ENCODE results near the gene CTSC. TPM values are rescaled to one million over a fixed set of nuclear protein-coding genes. Genes with fewer than 3 reads are reported as not detected.

The CTSC gene
- total RNA-seq, 2 experiments from 2014 or later: 119 to 122 TPM

DNA sequence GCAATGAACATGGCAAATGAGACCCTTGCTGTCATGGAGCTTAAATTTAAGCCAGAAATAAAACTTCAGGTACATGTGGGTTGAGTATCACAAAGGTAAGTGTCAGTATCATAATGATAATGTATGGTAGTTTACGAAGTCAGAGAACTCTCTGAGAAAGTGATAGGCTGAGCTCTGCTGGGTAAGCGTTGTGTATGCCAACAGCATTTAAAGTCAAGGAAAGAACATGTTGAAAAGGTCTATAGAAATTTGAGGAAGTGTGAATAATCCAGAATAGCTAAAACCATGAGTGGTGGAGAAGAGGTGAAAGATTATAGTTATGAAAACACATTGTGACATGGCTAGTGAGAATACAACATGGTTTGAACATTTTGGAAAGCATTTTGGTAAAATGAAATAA is 17.4 kb upstream of the CTSC start:
- POLR2A ChIA-PET: interaction anchor here (5.2 kb wide), 1 partner anchor 18 kb away, joined by 46 read pairs; the partner anchor contains the start of gene CTSC
- CTCF ChIA-PET: interaction anchor here (1.1 kb wide), 1 partner anchor 189 kb away, joined by 3 read pairs; no protein-coding TSS in a partner anchor

DNA sequence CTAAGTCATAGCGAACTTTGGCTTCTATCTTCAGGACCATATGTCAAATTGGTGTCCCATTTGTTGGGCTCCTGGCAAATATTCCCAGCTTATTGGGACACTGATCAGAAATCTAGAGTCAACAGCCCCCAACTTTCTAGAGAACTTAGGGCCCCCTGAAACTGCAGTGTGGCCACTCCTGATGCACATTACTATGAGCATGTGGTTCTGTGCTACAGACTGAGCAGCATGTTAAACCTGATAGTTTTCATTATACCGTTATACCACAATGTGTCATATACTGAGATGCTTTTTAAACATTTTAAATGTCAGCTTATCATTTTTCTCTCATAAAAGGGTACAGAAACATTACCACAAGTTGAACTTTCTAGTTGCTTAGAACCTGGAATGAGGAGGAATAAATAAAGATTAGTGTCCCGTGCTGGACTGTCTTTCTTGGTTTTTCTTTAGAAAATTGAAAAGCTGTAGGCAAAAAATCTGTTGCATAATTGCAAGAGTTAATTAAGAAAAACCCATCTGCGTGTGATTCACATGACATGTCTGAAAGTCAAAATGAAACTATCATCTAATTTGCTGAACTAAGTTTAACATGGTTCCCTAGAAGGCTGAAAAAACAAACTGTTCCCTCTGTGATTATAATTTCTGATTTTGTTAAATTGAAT is 16.4 kb upstream of the CTSC start:
- ChIA-PET CTCF (interaction anchor here (1.4 to 2.0 kb wide), 2 partner anchors 11 to 19 kb away, joined by 4 to 5 read pairs; no protein-coding TSS in a partner anchor), POLR2A (interaction anchor here (0.6 to 5.2 kb wide), 4 partner anchors 12 to 192 kb away, joined by 3 to 46 read pairs (median 8); partner anchors contain the start of gene CTSC)

DNA sequence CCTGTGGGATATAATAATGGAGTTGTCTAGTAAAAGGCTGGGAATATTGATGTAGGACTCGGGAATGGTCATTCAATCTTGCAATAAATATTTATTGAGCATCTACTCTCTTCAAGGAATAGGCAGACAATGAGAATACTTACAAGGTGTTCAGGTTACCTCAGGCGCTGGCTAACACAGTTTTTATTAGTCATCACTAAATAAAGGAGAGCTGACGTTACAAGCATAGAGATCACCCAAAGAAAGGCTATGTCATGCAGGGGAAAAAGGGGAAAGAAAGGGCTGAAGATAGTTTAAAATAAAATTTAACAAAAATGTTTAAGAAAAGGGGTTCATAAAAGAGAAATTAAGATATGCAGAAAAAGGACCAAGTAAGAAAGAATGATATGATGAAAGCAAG is 15.8 kb upstream of the CTSC start:
- POLR2A ChIA-PET: interaction anchor here (0.6 to 5.2 kb wide), 4 partner anchors 12 to 193 kb away, joined by 3 to 46 read pairs (median 8); partner anchors contain the start of gene CTSC
- CTCF ChIA-PET: interaction anchor here (1.4 to 2.0 kb wide), 2 partner anchors 10 to 19 kb away, joined by 4 to 5 read pairs; no protein-coding TSS in a partner anchor

DNA sequence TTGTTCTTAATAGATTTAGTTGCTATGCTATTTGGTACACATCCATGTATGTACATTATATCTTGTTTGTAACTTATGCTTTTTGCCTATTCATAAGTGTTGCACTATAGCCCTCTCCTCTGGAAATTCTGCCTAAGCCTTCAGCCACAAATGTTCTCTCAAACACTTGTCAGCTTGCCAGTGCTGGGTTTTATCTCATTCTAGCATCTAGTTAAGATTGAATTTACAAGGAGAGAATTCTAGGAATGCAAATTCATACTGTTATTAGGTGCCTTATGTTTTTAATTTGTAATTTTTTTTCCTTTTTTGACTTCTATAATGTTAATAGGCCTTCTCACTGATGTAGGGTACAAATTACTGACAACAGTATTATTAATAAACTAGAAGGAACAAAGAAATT is 14.6 kb upstream of the CTSC start:
- POLR2A ChIA-PET: no interaction called here
- CTCF ChIA-PET: no interaction called here

DNA sequence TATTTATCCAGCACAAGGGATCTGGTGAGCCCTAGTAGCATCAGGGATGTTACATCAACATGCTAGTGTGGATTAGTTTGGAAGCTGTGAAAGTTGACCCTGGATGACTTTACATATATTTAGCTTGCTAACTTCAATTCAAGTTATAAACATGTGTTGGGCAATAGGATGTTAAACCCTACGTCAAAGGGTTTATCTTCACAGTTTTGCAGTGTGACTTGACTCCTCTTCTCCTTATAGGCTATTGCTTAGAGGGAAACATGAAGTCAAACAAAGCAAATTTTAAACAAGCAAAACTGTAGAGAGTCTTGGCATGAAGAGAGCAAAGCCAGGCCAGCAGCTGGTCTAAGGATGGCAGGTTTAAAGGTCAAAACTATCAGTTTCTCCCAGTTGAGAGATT is 11.3 kb upstream of the CTSC start:
- POLR2A ChIA-PET: no interaction called here
- CTCF ChIA-PET: no interaction called here

DNA sequence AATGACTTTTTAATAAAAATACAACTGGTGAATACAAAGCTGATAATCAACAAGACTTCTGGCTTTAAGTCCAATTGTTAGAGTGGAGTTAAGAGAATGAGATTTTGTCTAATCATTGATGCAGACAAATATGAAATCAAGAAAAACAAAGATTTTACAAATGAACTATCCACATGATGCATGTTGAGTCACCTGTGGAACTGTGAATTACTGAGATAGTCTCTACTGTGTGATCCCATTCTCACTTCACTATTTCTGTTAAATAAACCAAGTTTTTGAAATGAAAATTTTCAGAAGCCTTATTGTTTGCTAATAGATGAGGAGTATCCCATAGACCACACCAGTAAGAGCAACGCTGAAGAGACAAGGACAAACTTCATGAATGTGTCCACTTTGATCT is 8.4 kb upstream of the CTSC start:
- CTCF ChIA-PET: interaction anchor here (0.9 kb wide), 1 partner anchor 11 kb away, joined by 3 read pairs; no protein-coding TSS in a partner anchor
- POLR2A ChIA-PET: no interaction called here

DNA sequence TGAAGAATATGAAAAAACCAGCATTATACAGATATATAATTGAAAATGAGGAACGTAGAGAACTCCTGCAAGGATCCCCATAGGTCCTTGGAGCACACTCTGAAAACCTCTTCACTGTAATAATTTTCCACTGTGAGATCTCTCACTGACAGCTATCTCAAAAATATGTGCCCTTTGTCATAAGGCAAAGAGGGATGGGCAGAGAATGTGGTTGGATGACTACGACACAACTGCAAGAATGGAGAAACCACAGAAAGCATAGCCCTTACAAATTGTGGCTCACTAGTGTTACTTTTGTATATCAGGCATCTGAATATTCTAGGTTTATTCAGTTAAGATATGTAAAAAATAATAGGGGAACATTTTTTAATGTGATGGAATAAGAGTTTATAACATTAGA is 7.9 kb upstream of the CTSC start:
- CTCF ChIA-PET: interaction anchor here (0.9 kb wide), 1 partner anchor 12 kb away, joined by 3 read pairs; no protein-coding TSS in a partner anchor
- POLR2A ChIA-PET: no interaction called here

DNA sequence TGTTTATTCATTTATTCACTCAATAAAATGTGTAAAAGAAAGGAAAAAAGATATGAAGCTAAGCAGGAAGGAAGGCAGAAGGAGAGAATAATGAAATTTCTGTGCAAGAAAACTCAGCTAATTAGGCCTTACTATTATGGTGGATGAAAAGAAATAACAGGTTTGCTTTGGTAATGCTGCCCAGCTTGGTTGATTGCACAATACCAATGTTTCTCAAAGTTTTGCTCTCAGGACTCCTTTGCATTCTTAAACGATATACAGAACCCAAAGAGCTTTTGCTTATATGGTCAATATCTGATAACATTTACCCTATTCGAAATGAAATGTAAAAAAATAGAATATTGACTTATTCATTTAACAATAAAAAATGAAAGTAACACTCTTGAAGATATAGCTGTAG is 7.3 kb upstream of the CTSC start:
- ChIA-PET CTCF (interaction anchor here (0.9 kb wide), 1 partner anchor 12 kb away, joined by 3 read pairs; no protein-coding TSS in a partner anchor), POLR2A (no interaction called here)

DNA sequence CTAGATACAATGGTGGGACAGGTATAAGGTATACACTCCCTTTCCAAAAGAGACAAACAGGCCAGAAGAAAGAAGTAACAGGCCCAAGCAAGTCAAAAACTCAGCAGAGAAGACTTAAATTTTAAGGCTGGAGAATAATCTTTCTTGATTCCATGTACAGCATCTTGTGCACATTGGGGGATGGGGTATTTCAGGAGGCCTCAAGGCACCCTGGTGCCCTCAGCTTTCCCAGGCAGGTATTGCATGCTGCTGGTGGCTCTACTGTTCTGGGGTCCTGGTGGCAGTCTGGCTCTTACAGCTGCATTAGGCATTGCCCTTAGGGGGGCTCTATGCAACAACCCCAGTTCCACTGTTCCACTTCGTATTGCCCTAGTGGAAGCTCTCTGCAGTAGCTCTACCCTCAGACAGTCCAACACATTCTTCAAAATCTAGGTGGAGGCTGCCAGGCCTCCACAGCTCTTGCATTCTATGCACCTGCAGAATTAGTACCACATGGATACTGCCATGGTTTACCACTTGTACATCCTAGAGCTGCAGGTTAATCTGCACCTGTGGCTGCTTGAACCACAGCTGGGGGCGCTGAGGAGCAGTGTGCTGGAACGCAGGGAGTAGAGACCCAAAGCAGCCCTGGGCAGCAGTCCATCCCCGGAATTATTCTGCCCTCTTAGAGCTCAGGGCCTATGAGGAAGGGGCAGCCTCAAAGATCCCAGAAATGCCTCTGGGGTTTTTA is 4.2 kb upstream of the CTSC start:
- ChIA-PET POLR2A (interaction anchor here (0.6 kb wide), 1 partner anchor 12 kb away, joined by 3 read pairs; no protein-coding TSS in a partner anchor), CTCF (no interaction called here)

DNA sequence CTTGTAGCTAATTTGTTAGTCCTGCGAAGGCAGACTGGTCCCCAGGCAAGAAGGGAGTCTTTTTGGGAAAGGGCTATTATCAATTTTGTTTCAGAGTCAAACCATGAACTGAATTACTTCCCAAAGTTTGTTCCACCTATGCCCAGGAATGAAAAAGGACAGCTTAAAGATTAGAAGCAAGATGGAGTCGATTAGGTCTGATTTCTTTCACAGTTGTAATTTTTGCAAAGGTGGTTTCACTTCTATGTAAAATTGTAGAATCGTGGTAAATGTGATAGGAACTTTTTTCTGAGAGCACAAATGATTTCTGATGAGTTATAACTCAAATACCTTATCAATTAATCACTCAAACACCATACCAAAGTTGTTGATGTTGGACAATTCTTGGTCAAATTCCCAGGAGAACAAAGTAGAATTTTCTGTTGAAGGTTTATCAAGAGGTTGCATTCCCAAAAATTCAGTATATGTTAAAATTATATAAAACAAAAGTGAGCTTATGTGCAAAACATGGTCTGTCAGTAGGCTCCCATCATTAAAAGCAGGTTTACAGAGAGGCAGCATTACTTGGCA is 2.9 kb upstream of the CTSC start:
- CTCF ChIA-PET: no interaction called here
- POLR2A ChIA-PET: no interaction called here

DNA sequence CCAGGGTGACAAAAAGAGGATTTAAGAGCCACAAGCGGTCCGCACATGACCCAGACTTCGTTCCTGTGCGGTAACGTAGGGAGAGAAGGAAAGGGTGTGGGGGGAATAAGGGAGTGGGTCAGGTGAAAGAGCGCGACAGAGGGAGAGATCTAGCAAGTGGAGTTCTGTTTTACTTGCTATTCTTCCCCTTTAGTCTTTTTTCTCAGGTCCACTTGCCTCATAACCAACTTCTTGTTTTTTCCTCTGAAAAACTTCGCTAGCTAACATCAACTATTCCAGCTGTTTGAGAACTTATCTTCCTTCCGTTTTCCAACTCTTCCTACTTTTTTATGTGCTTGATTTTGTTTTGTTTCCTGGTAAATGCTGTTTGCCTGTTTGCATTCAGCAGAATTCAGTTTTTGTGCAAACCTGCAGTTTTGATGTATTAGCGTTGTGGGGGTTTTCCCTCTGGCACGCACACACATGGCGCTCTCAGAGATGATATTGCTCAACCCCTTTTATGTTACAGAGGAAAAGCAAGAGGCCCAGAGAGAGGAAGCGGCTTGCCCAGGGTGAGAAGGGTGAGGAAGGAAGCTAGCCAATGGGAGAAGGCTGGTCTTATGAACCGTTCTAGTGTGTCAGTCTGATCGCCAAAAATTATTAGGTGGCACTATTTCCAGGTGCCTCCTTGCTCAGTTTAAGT is 592 bp upstream of the CTSC start:
- ChIA-PET POLR2A (interaction anchor here (0.6 to 4.0 kb wide), 7 partner anchors 10 to 164 kb away, joined by 3 to 46 read pairs (median 8); partner anchors contain the start of gene RAB38), CTCF (interaction anchor here (0.9 to 2.5 kb wide), 2 partner anchors 19 to 231 kb away, joined by 3 to 8 read pairs; no protein-coding TSS in a partner anchor)

DNA sequence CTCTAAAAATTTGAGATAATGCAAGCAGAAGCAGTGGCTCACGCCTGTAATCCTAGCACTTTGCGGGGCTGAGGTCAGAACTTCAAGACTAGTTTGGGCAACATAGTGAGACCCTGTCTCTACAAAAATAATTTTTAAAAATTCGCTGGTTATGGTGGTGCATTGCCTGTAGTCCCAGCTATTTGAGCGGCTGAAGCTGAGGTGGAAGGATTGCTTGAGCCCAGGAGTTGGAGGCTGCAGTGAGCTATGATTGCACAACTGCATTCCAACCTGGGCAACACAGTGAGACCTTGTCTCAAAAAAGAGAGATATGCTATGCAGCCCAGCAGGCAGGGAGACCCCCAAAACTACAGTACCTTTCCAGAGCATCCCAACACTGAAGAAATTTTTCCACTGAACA is 2.3 kb downstream of the CTSC start:
- POLR2A ChIA-PET: interaction anchor here (4.0 kb wide), 1 partner anchor 21 kb away, joined by 46 read pairs; no protein-coding TSS in a partner anchor
- CTCF ChIA-PET: interaction anchor here (2.2 kb wide), 1 partner anchor 18 kb away, joined by 5 read pairs; no protein-coding TSS in a partner anchor

DNA sequence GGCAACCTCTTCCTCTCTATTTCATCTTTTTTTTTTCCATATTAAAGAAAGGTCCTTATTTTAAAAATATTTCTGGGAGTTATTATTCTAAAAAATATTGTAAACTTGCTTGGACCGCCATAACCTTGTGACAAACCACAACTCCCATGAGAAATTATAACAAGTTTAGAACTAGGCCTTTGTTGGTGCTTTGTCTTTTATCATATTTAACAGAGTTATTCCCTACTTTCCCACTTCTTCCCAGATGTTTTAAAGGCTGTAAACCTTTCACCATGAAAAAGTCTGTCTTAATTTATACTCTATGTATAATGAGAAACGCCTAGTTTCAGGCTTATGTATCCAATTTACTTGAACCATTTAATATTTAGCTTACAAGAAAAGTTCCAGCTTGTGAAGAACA is 3.7 kb downstream of the CTSC start:
- POLR2A ChIA-PET: no interaction called here

DNA sequence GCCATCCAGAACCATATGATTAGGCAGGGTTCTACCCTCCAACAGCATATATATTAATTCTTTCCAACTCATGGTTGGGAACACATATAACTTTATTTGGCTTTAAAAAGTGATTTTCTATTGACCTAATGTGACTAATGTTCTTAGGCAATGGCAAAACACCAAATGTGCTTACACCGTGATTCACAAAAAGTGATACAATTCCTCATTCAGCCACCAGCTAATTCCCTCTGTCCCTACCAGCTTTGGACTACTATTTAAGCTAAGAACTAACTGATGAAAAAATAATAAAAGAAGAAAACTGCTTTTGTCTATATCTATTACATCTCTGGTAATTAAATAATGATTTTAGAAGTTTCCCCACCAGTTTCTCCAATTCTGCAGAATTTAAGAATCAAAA is 4.7 kb downstream of the CTSC start:
- CTCF ChIA-PET: no interaction called here

More for the DNA sequence above, 3.7 kb downstream of the CTSC start:
- CTCF ChIA-PET: interaction anchor here (2.2 kb wide), 1 partner anchor 20 kb away, joined by 5 read pairs; no protein-coding TSS in a partner anchor

DNA sequence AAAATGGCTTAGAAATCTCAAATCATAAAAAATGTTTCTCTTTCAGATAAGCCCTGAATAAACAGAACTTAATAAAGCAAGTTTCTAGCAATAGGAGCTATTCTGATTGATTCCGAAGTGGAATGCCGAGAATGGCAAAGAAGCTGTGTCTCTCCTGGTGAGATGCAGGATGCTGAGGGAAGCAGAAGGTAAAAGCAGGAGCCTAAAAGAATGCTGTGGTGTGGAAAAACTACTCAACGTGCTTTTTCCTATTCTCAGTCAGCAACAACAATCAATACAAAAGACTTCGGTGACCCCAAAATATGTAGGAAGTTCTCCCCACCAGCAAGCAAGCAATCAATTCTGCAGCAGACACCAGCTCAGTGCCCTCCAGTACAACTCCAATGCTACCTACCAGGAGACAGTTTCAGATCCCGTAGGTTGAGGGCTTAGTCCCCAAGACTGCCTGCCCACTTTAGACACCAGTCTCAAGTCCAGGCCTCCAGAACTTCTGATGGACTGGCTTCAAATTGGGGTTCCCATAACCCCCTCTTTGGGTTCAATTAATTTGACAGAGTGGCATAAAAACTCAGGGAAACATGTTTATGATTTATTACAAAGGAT is 6.6 kb downstream of the CTSC start:
- POLR2A ChIA-PET: interaction anchor here (1.1 kb wide), 1 partner anchor 82 kb away, joined by 4 read pairs; no protein-coding TSS in a partner anchor
- CTCF ChIA-PET: no interaction called here

More for the DNA sequence above, 4.7 kb downstream of the CTSC start:
- POLR2A ChIA-PET: no interaction called here

DNA sequence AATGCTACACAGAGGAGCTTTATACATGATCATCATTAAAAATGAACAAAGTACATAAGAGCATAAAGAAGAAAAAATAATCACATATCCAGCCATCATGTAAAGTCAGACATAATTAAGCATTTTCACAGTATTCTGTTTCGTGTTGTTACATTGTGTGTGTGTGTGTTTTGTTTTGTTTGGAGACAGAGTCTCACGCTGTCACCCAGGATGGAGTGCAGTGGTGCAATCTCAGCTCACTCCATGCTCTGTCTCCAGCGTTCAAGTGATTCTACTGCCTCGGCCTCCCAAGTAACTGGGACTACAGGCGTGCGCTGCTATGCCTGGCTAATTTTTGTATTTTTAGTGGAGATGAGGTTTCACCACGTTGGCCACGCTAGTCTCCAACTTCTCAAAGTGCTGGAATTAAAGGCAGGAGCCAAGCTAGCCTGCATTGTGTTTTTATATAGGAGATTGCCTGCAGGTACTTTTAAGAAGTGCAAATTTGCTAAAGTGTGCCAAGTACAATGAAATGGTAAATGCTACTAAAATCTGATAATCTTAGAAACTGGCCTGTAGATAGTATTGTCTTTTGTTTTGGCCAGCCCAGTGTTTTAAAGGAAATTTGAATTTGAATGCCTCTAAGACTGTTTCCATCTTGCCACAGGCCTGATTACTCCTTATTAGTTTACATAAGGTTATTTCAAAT is 7.8 kb downstream of the CTSC start:
- ChIA-PET POLR2A (interaction anchor here (0.6 kb wide), 1 partner anchor 74 kb away, joined by 5 read pairs; no protein-coding TSS in a partner anchor), CTCF (interaction anchor here (1.5 kb wide), 1 partner anchor 28 kb away, joined by 3 read pairs; no protein-coding TSS in a partner anchor)

DNA sequence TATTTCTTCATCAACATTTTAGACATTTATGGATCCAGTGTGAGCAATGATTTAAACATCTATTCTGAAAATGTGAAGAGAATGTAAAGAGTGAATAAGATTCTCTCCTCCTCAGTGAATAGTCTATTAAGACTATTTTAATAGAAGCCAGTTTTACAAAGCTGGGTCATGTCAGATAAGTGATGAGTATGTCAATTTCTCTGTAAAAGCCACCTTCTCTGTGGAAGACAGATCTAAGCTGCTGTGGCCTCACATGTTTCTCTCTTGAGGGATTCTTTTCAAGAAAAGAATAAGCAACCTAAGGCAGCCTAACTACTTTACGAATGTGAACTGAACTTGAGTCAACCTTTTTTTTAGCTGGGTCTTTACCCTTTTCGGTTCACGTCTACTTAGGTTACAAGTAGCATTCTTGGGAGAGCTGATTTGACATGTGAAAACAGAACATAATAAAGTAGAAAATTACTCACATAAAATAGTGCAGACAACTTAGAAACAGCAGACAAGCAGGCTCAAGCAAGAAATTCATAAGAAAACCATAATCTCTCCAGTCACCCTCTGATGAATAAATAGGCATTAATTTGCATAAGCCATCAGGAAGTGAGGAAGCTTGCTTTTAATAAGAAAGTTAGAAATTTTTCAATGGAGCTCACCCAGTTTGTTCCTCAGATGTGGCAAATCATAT is 9.9 kb downstream of the CTSC start:
- CTCF ChIA-PET: no interaction called here
- POLR2A ChIA-PET: interaction anchor here (0.9 kb wide), 1 partner anchor 9 kb away, joined by 6 read pairs; no protein-coding TSS in a partner anchor

DNA sequence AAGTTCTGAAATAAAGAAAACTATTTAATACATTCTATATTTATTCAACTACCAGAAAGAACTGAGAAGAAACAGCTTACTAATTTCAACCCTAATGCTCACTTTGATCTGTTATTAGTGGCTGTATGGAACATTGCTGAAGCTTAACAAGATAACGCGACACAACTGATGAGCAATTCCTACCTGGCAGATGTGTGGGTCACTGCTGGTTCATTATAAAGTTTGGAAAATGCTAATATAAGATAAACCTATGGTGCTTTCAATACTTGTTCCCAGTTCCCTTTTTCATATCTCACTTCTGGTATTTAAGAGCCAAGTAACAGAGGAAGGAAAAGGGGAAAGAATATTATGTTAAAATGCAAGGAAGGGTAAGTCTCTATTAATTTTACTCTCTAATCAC is 10.5 kb downstream of the CTSC start:
- POLR2A ChIA-PET: no interaction called here
- CTCF ChIA-PET: no interaction called here

Measured in activated CD8-positive, alpha-beta memory T cell treated with anti-CD3 and anti-CD28 coated beads for 36 hours (primary cell).